Hematopoietic multipotent progenitor cell (in vitro differentiated cells): ENCODE measurements around the gene LIMS4. TPM values are rescaled to one million over a fixed set of nuclear protein-coding genes. Genes with fewer than 3 reads are reported as not detected.
"Not testable (repeated sequence)": the region's sequence is repeated elsewhere in the genome, so short reads cannot be mapped to it uniquely, and the experiment has no call there.

Source experiments
- DNase-seq, 3 donors: peaks; one replicate each; pipeline ENCODE4 v3.0.0-alpha.2; 2011 to 2015; ENCODE audit warnings: low read depth in 2 of 3, low spot score in 2 of 3
- total RNA-seq: library from RNA; depleted of rRNA; stranded (reverse); fragments of >200 nt; gene quantifications from one replicate; pipeline ENCODE4 v1.2.3, GENCODE V29; 2012

LIMS4 gene
- total RNA-seq, 1 donor: 0.54 TPM

- DNase-seq: not testable (repeated sequence)
These were observed 17.4 kb downstream of the LIMS4 start for GRCh38 chr2:110455080-110455670.

DNA sequence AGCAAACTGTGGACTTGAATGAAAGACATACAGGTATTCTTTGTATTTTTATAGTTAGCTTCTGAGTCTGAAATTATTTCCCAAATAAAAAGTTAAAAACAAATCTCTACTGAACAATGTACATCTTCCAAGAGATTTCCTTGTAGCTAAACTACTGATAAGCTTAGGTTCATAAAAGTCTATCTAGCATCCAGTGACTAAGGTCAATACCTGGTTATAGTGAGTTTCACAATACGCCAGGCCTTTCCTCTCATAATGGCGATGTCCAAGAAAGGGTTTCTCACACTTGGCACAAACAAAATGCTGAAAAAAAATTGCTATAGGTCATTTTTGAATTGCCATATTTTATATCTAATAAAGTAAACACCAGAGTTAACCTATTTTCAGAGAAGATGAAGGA is 21.7 kb downstream of the LIMS4 start:
- not testable (repeated sequence) for DNase-seq

DNA sequence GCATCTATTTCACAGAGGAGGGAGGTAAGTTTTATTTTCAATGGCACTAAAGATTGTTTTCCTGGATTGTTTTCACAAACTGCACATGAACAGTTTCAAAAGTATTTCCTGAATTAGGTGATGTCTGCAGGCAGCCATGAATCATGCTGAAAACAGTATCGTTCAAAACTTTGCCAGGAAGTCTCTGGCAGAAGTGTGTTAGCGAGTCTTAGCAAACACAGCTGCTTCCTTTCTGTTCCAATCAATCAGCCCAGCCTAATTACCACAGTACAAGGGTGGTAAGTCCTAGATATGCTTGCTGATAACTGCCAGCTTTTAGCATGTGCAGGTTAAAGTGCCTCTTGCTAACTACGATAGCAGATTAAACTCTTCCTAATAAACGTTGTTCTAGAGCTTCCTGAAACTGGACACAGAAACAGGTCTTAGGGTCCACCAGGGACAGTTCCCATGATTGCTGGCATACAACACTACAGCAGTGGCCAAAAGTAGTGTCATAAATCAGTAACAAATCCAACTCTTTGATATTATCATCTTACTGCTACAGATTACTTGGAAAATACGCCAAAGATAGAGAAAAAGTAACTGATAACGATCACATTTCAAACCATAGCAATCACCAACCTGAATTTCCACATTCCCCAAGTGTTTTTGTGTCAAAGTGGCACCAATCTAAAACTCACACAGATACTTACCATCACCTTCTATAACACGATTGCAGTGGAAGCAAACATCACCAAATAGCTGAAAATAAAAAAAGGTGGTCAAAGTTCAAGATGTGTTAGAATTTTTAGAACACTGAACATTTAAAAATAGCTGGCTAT is 23.3 kb downstream of the LIMS4 start:
- not testable (repeated sequence) for DNase-seq

- not testable (repeated sequence) for DNase-seq
These were observed 26.0 kb downstream of the LIMS4 start for GRCh38 chr2:110446644-110447043.

- DNase-seq: not testable (repeated sequence)
These were observed 29.2 kb downstream of the LIMS4 start for GRCh38 chr2:110443305-110444005.

DNA sequence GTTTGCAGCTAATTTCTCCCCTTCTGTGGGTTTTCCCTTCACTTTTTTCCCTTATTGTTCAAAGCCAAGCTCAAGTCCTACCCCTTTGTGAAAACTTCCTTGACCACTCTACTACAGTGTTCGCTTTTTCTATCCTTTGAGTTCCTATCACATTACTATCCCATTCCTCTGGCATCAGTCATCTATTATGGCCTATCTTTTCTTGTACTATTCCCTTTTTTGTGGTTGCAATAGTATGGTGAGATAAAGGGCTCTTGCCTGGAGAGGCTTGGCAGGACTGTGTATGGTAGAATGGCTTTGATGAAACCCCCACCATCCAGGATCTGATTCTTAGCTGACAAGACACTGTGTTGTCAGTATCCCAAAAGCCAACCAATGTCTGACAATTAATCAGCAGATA is 30.7 kb downstream of the LIMS4 start:
- DNase-seq: not testable (repeated sequence)

DNA sequence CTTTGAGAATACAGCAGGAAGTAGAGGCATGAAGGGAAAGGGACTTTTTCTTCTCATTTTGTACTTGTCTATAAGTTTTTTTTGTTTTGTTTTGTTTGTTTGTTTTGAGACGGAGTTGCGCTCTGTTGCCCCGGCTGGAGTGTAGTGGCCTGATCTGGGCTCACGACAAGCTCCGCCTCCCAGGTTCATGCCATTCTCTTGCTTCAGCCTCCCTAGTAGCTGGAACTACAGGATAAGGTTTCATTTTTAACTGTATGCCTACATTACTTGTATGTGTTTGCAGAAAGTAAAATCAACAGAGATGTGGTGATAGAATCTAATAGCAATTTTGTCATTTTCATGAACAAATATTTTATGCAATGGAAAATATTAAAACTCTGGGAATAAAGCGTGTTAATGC is 38.1 kb downstream of the LIMS4 start:
- not testable (repeated sequence) for DNase-seq

DNA sequence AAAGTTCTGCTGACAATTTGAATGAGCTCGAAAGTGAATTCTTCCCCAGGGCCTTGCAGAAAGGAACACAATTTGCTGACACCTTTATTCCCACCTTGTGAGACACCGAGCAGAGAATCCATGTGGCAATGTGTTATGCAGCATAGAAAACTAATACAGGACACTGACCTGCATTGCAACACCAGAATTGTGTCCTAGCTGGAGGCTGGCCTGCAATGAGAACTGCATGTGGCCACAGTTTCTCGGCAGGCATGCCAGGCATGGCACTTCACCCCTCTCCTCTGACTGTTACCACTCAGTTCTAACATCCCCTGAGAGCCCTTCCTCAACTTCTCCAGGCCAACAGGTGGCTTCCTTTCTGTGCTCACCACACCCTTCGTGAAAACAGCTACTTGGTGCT is 46.9 kb downstream of the LIMS4 start:
- not testable (repeated sequence) for DNase-seq

- not testable (repeated sequence) for DNase-seq
These were observed 48.2 kb downstream of the LIMS4 start for GRCh38 chr2:110424421-110424820.

DNA sequence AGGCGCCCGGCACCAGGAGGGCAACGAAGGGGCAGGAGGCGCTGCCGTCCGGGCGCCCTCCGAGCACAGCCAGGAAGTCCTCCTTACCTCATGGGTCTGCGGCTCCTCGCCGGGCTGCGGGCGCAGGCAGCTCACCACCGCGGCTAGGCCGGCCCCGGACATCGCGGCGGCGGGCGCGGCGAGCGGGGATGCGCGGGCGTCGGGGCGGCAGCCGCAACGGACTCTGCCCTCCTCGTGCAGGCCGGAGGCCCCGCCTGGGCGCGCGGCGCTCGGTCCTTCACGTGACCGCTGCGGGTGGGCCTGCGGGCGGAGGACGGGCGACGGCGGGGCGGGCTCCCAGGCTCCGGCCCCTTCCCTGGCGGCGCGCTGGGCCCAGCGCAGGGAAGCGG is 49.0 kb downstream of the LIMS4 start:
- DNase-seq: not testable (repeated sequence)

GRCh38 chr2:110422852-110423573 is 49.6 kb downstream of the LIMS4 start:
- DNase-seq: not testable (repeated sequence)

- DNase-seq: not testable (repeated sequence)
These were observed 51.8 kb downstream of the LIMS4 start for GRCh38 chr2:110420641-110421354.

DNA sequence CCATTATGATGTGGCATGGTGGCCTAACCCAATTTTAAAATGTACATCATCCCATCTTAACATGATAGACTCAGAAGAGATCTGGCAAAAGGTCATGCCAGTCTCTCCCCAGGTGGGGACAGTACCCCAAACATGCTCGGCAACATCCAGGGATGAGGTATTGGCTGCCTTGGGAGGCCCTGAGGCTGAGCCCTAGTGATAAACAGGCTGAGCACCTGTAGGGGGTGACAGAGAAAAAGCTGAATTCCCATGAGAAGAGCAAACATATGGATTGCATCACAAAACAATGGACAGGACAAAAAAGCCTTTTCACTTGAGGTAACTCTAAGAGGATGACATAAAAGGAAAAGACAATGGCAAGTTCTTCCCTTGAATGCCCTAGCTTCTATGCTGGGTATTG is 65.5 kb downstream of the LIMS4 start:
- DNase-seq: not testable (repeated sequence)

DNA sequence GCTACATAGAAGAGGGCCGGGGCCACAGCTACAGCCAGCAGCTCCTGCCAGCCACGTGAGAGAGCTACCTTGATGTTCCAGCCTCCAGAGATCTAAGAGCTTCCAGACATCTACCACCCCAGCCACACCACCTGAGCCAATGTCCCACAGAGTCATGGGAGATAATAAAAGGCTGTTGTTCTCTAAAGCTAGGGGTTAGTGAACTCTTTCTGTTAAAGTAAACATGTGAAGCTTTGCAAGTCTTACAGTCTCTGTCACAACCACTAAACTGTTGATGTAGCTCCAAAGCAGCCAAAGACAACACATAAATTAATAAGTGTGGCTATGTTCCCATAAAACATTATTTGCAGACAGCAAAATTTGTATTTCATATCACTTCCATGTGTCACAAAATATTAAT is 67.6 kb downstream of the LIMS4 start:
- not testable (repeated sequence) for DNase-seq

DNA sequence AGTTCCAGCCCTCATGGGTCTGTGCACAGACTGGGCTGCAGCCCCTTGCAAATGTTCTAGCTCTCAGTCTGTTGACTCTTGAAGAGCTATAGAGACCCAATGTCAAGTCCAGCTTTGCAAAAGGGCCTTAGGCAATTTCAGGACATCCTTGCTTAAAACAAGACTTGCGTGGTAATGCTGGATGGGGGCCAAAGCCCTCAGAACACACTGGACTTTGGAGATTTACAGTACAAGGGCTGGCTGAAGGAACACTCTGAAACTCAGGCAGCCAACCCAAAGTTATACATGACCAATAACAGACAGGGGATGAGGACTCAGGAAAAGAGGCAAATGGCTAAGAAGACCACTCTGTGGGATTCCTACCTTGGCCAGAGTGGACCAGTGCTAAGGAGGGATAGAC is 68.4 kb downstream of the LIMS4 start:
- DNase-seq: not testable (repeated sequence)

GRCh38 chr2:110401001-110401618 is 71.5 kb downstream of the LIMS4 start:
- DNase-seq: not testable (repeated sequence)

- DNase-seq: not testable (repeated sequence)
These were observed 73.2 kb downstream of the LIMS4 start for GRCh38 chr2:110399378-110399777.

GRCh38 chr2:110395990-110396389 is 76.6 kb downstream of the LIMS4 start:
- DNase-seq: not testable (repeated sequence)
